EL (cell line): ENCODE measurements around the gene SMYD3.
A peak's percentile ranks its signal among the peaks of the same experiment; 100 is the strongest.

Experiments used
- DNase-seq: peaks from one replicate; pipeline ENCODE4 v3.0.0-alpha.2; 2016

The SMYD3 gene

GRCh38 chr1:246134789-246135188 is 372.3 kb downstream of the SMYD3 start:
- no peak for DNase-seq

GRCh38 chr1:246131095-246131494 is 376.0 kb downstream of the SMYD3 start:
- no peak for DNase-seq

GRCh38 chr1:246128494-246129069 is 378.5 kb downstream of the SMYD3 start:
- DNase-seq: no peak

GRCh38 chr1:246126580-246126979 is 380.5 kb downstream of the SMYD3 start:
- DNase-seq: no peak

- no peak for DNase-seq
Measured at GRCh38 chr1:246122071-246122470, 385.0 kb downstream of the SMYD3 start.

GRCh38 chr1:246121533-246121932 is 385.5 kb downstream of the SMYD3 start:
- DNase-seq: peak; percentile 40

GRCh38 chr1:246117066-246117791 is 389.9 kb downstream of the SMYD3 start:
- DNase-seq: peak; percentile 12

GRCh38 chr1:246114369-246114768 is 392.7 kb downstream of the SMYD3 start:
- DNase-seq: no peak

- no peak for DNase-seq
Measured at GRCh38 chr1:246113555-246114095, 393.5 kb downstream of the SMYD3 start.

GRCh38 chr1:246111570-246111969 is 395.5 kb downstream of the SMYD3 start:
- no peak for DNase-seq

- peak; percentile 11 for DNase-seq
Measured at GRCh38 chr1:246110343-246111219, 396.5 kb downstream of the SMYD3 start.

- DNase-seq: no peak
Measured at GRCh38 chr1:246108278-246108925, 398.7 kb downstream of the SMYD3 start.

- peak; percentile 57 for DNase-seq
Measured at GRCh38 chr1:246107516-246108277, 399.4 kb downstream of the SMYD3 start.

- DNase-seq: no peak
Measured at GRCh38 chr1:246106342-246106763, 400.7 kb downstream of the SMYD3 start.

GRCh38 chr1:246104927-246105326 is 402.2 kb downstream of the SMYD3 start:
- DNase-seq: peak; percentile 8

GRCh38 chr1:246099570-246099969 is 407.5 kb downstream of the SMYD3 start:
- no peak for DNase-seq

GRCh38 chr1:246096356-246096755 is 410.7 kb downstream of the SMYD3 start:
- DNase-seq: no peak

GRCh38 chr1:246095443-246095842 is 411.6 kb downstream of the SMYD3 start:
- no peak for DNase-seq

GRCh38 chr1:246093230-246093629 is 413.8 kb downstream of the SMYD3 start:
- no peak for DNase-seq

GRCh38 chr1:246092136-246092535 is 414.9 kb downstream of the SMYD3 start:
- no peak for DNase-seq

- DNase-seq: no peak
Measured at GRCh38 chr1:246091477-246091876, 415.6 kb downstream of the SMYD3 start.

- DNase-seq: no peak
Measured at GRCh38 chr1:246086191-246086590, 420.9 kb downstream of the SMYD3 start.
